Neuronal stem cell (in vitro differentiated cells): Measurements from ENCODE around the gene PPARGC1A.

Experiments
- DNase-seq: peaks from one replicate; pipeline ENCODE4 v3.0.0-alpha.2; 2013; ENCODE audit warnings: low spot score
- H2AFZ ChIP-seq: one replicate; pipeline ENCODE4 v1.6.1; 2013; ENCODE audit warnings: mild to moderate bottlenecking, low read length, inconsistent platforms
- H2AK5ac ChIP-seq: 2 replicates; pipeline ENCODE4 v1.6.1; 2013; ENCODE audit warnings: low read depth, mild to moderate bottlenecking, inconsistent platforms, low read length, moderate library complexity, mixed read lengths
- H2BK120ac ChIP-seq: 2 replicates; pipeline ENCODE4 v1.6.1; 2013; ENCODE audit warnings: low read depth, mild to moderate bottlenecking, inconsistent platforms, low read length, moderate library complexity, mixed read lengths
- H2BK12ac ChIP-seq: one replicate; pipeline ENCODE4 v1.6.1; 2013; ENCODE audit warnings: low read length, inconsistent platforms
- H2BK15ac ChIP-seq: 2 replicates; pipeline ENCODE4 v1.6.1; 2013; ENCODE audit warnings: mild to moderate bottlenecking, low read length, inconsistent platforms, mixed read lengths
- H2BK5ac ChIP-seq: one replicate; pipeline ENCODE4 v1.6.1; 2013; ENCODE audit warnings: inconsistent platforms, mild to moderate bottlenecking, low read length, moderate library complexity
- H3K14ac ChIP-seq: one replicate; pipeline ENCODE4 v1.6.1; 2013; ENCODE audit warnings: low read length, inconsistent platforms
- H3K18ac ChIP-seq: 2 replicates; pipeline ENCODE4 v1.6.1; 2013; ENCODE audit warnings: low read length, inconsistent platforms
- H3K23ac ChIP-seq: 2 replicates; pipeline ENCODE4 v1.6.1; 2013; ENCODE audit warnings: low read depth, mild to moderate bottlenecking, mixed read lengths, low read length, inconsistent platforms; ENCODE audit not compliant: poor library complexity
- H3K27ac ChIP-seq: replicated peaks from 3 replicates; pipeline ENCODE4 v1.5.1; 2013; ENCODE audit warnings: low read length, inconsistent platforms
- H3K27me3 ChIP-seq, 3 experiments: 2 replicates each; pipeline ENCODE4 v1.6.1; 2013; ENCODE audit warnings: low read length in 3 of 3, mild to moderate bottlenecking in 2 of 3, inconsistent platforms in 1 of 3, low read depth in 1 of 3, mixed read lengths in 1 of 3, moderate library complexity in 1 of 3; ENCODE audit not compliant: control insufficient read depth in 3 of 3, insufficient read depth in 3 of 3
- H3K36me3 ChIP-seq, 2 donors: replicated peaks in 1 of 2; 2 replicates each; pipeline ENCODE4 v1.6.1; 2013; ENCODE audit warnings: low read length in 2 of 2; ENCODE audit not compliant: control insufficient read depth in 2 of 2, insufficient read depth in 2 of 2
- H3K4ac ChIP-seq: 2 replicates; pipeline ENCODE4 v1.6.1; 2013; ENCODE audit warnings: inconsistent platforms, mild to moderate bottlenecking, low read length, moderate library complexity
- H3K4me1 ChIP-seq, 2 donors: 1 replicate in 1 of 2; 2 replicates in 1 of 2; pipeline ENCODE4 v1.6.1; 2013; ENCODE audit warnings: low read length in 2 of 2, low read depth in 1 of 2; ENCODE audit not compliant: control insufficient read depth in 2 of 2, insufficient read depth in 1 of 2
- H3K4me2 ChIP-seq: one replicate; pipeline ENCODE4 v1.6.1; 2013; ENCODE audit warnings: mild to moderate bottlenecking, low read length, inconsistent platforms; ENCODE audit not compliant: insufficient read depth, poor library complexity, severe bottlenecking
- H3K4me3 ChIP-seq, 2 donors: 2 replicates each; pipeline ENCODE4 v1.5.1; 2013; ENCODE audit warnings: low read length in 2 of 2, mild to moderate bottlenecking in 2 of 2, inconsistent platforms in 1 of 2, moderate library complexity in 1 of 2
- H3K79me1 ChIP-seq: one replicate; pipeline ENCODE4 v1.6.1; 2013; ENCODE audit warnings: low read depth, mild to moderate bottlenecking, inconsistent platforms, low read length, moderate library complexity
- H3K9ac ChIP-seq: one replicate; pipeline ENCODE4 v1.6.1; 2013; ENCODE audit warnings: mild to moderate bottlenecking, low read depth, low read length, inconsistent platforms; ENCODE audit not compliant: poor library complexity
- H3K9me3 ChIP-seq, 2 donors: replicated peaks in 1 of 2; 2 replicates each; pipeline versions ENCODE3 to v1.6.1; 2013; ENCODE audit warnings: low read length in 2 of 2, mild to moderate bottlenecking in 2 of 2, inconsistent platforms in 1 of 2, low read depth in 1 of 2, mixed read lengths in 1 of 2, moderate library complexity in 1 of 2; ENCODE audit not compliant: control insufficient read depth in 2 of 2, insufficient read depth in 1 of 2
- H4K8ac ChIP-seq: one replicate; pipeline ENCODE4 v1.6.1; 2013; ENCODE audit warnings: low read depth, mild to moderate bottlenecking, inconsistent platforms, low read length, moderate library complexity
- H4K91ac ChIP-seq: one replicate; pipeline ENCODE4 v1.6.1; 2013; ENCODE audit warnings: low read length, low read depth, mild to moderate bottlenecking, inconsistent platforms; ENCODE audit not compliant: poor library complexity
- WGBS, 2 donors: extraction: QIAGEN DNeasy Blood & Tissue Kit; methylation state at CpG; one replicate each; pipeline ENCODE4 v1.1.7; 2013; ENCODE audit warnings: missing lambda C conversion rate in 2 of 2, mixed read lengths in 1 of 2; ENCODE audit not compliant: insufficient read length in 2 of 2, insufficient replicate concordance in 1 of 2; ENCODE audit errors: extremely low coverage in 2 of 2; 5-methylcytosine and 5-hydroxymethylcytosine counted together

Gene PPARGC1A

GRCh38 chr4:23762551-23762950 is 127.3 kb downstream of the PPARGC1A start:
- Histone ChIP-seq H2BK120ac (no peak overlapping the region), H3K27ac (no peak overlapping the region), H2BK15ac (no peak overlapping the region), H3K4ac (no peak overlapping the region), H3K36me3 (no peaks in the 10 kb centered on the region), H3K18ac (no peak overlapping the region), H3K23ac (no peak overlapping the region), H3K14ac (no peak overlapping the region), H3K9ac (no peak overlapping the region), H2BK5ac (no peak overlapping the region), H3K4me3 (no peak overlapping the region), H3K9me3 (no peaks in the 10 kb centered on the region), H2AK5ac (no peak overlapping the region), H3K27me3 (no peaks in the 10 kb centered on the region), H4K91ac (no peak overlapping the region), H2AFZ (no peak overlapping the region), H3K79me1 (no peaks in the 10 kb centered on the region), H3K4me1 (peaks cover 0 to 7% of the 10 kb centered on the region in 2 donors), H3K4me2 (no peak overlapping the region), H4K8ac (no peak overlapping the region), H2BK12ac (no peak overlapping the region)
- no peak for DNase-seq
- no CpG with 5 or more reads among the region's 2 CpGs for WGBS, 2 donors

GRCh38 chr4:23759066-23759465 is 130.8 kb downstream of the PPARGC1A start:
- Histone ChIP-seq H3K9ac (no peak overlapping the region), H3K36me3 (no peaks in the 10 kb centered on the region), H2BK5ac (no peak overlapping the region), H3K9me3 (no peaks in the 10 kb centered on the region), H3K4me3 (no peak overlapping the region), H3K14ac (no peak overlapping the region), H2AFZ (no peak overlapping the region), H2BK12ac (no peak overlapping the region), H4K91ac (no peak overlapping the region), H3K4me2 (no peak overlapping the region), H2BK15ac (no peak overlapping the region), H3K27ac (no peak overlapping the region), H2BK120ac (no peak overlapping the region), H4K8ac (no peak overlapping the region), H3K23ac (no peak overlapping the region), H2AK5ac (no peak overlapping the region), H3K79me1 (no peaks in the 10 kb centered on the region), H3K18ac (no peak overlapping the region), H3K4me1 (peaks cover 0 to 7% of the 10 kb centered on the region in 2 donors), H3K27me3 (no peaks in the 10 kb centered on the region), H3K4ac (no peak overlapping the region)
- no CpG with 5 or more reads among the region's 2 CpGs for WGBS, 2 donors
- DNase-seq, result no peak

- H3K27ac ChIP-seq, result no peak overlapping the region
- no peak overlapping the region for H3K4me2 ChIP-seq
These were observed 135.2 kb downstream of the PPARGC1A start for GRCh38 chr4:23754688-23755087.

GRCh38 chr4:23750125-23750524 is 139.7 kb downstream of the PPARGC1A start:
- H2BK120ac ChIP-seq, result no peak overlapping the region
- no CpG with 5 or more reads among the region's 2 CpGs for WGBS, 2 donors
- H3K4me3 ChIP-seq, result no peak overlapping the region
- no peak overlapping the region for H4K91ac ChIP-seq
- no peak overlapping the region for H2BK15ac ChIP-seq
- H3K23ac ChIP-seq, result no peak overlapping the region
- H3K27ac ChIP-seq, result no peak overlapping the region
- no peak overlapping the region for H2AFZ ChIP-seq
- H3K18ac ChIP-seq, result no peak overlapping the region
- no peaks in the 10 kb centered on the region for H3K36me3 ChIP-seq
- no peak overlapping the region for H3K9ac ChIP-seq
- no peak for DNase-seq
- no peak overlapping the region for H3K14ac ChIP-seq
- peaks cover 0 to 10% of the 10 kb centered on the region in 2 donors for H3K9me3 ChIP-seq
- no peak overlapping the region for H3K4me2 ChIP-seq
- H2BK12ac ChIP-seq, result no peak overlapping the region
- H3K79me1 ChIP-seq, result no peaks in the 10 kb centered on the region
- no peaks in the 10 kb centered on the region for H3K27me3 ChIP-seq
- H2AK5ac ChIP-seq, result no peak overlapping the region
- no peak overlapping the region for H4K8ac ChIP-seq
- H3K4ac ChIP-seq, result no peak overlapping the region
- H2BK5ac ChIP-seq, result no peak overlapping the region
- H3K4me1 ChIP-seq, result no peaks in the 10 kb centered on the region

More at GRCh38 chr4:23754688-23755087, 135.2 kb downstream of the PPARGC1A start:
- no peak overlapping the region for H3K23ac ChIP-seq
- no peak overlapping the region for H4K8ac ChIP-seq
- no peaks in the 10 kb centered on the region for H3K27me3 ChIP-seq
- H3K4me3 ChIP-seq, result no peak overlapping the region
- H3K4me1 ChIP-seq, result peaks cover 0 to 7% of the 10 kb centered on the region in 2 donors
- no peaks in the 10 kb centered on the region for H3K79me1 ChIP-seq
- H3K14ac ChIP-seq, result no peak overlapping the region
- H3K36me3 ChIP-seq, result no peaks in the 10 kb centered on the region
- no peak overlapping the region for H3K4ac ChIP-seq
- no peak overlapping the region for H2AFZ ChIP-seq
- no peak overlapping the region for H3K18ac ChIP-seq
- WGBS, 2 donors, result no CpG with 5 or more reads among the region's 1 CpG
- no peak overlapping the region for H3K9ac ChIP-seq
- H4K91ac ChIP-seq, result no peak overlapping the region
- no peak overlapping the region for H2AK5ac ChIP-seq
- H2BK5ac ChIP-seq, result no peak overlapping the region
- H2BK12ac ChIP-seq, result no peak overlapping the region
- H2BK120ac ChIP-seq, result no peak overlapping the region
- H2BK15ac ChIP-seq, result no peak overlapping the region
- no peaks in the 10 kb centered on the region for H3K9me3 ChIP-seq
- DNase-seq, result no peak
